A549 (cell line): ENCODE results near the gene PKP2.

Experiments used
- TF ChIP-seq, protein P1 (sequence below): fragments of >200 bp; sonication (Bioruptor Twin); formaldehyde crosslinking; IDR thresholded peaks from 3 replicates; pipeline ENCODE4 v1.5.1; 2016
- TF ChIP-seq, protein P2 (sequence below): fragments of 200-600 bp; sonication (generic); IDR thresholded peaks from 2 replicates; pipeline ENCODE4 v1.6.1; 2016; ENCODE audit warnings: antibody characterized with exemption, mild to moderate bottlenecking, moderate library complexity

DNA sequence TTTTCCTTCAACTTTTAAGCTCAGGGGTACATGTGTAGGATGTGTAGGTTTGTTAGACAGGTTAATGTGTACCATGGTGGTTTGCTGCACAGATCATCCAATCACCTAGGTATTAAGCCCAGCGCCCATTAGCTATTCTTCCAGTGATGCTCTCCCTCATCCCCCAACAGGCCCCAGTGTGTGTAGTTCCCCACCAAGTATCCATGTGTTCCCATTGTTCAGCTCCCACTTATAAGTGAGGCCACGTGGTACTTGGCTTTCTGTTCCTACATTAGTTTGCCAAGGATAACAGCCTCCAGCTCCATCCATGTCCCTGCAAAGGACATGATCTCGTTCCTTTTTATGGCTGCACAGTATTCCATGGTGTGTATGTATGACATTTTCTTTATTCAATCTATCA, 92.3 kb downstream of the PKP2 start:
- TF ChIP-seq, protein P1, sequence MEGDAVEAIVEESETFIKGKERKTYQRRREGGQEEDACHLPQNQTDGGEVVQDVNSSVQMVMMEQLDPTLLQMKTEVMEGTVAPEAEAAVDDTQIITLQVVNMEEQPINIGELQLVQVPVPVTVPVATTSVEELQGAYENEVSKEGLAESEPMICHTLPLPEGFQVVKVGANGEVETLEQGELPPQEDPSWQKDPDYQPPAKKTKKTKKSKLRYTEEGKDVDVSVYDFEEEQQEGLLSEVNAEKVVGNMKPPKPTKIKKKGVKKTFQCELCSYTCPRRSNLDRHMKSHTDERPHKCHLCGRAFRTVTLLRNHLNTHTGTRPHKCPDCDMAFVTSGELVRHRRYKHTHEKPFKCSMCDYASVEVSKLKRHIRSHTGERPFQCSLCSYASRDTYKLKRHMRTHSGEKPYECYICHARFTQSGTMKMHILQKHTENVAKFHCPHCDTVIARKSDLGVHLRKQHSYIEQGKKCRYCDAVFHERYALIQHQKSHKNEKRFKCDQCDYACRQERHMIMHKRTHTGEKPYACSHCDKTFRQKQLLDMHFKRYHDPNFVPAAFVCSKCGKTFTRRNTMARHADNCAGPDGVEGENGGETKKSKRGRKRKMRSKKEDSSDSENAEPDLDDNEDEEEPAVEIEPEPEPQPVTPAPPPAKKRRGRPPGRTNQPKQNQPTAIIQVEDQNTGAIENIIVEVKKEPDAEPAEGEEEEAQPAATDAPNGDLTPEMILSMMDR, result no peak
- TF ChIP-seq, protein P2, sequence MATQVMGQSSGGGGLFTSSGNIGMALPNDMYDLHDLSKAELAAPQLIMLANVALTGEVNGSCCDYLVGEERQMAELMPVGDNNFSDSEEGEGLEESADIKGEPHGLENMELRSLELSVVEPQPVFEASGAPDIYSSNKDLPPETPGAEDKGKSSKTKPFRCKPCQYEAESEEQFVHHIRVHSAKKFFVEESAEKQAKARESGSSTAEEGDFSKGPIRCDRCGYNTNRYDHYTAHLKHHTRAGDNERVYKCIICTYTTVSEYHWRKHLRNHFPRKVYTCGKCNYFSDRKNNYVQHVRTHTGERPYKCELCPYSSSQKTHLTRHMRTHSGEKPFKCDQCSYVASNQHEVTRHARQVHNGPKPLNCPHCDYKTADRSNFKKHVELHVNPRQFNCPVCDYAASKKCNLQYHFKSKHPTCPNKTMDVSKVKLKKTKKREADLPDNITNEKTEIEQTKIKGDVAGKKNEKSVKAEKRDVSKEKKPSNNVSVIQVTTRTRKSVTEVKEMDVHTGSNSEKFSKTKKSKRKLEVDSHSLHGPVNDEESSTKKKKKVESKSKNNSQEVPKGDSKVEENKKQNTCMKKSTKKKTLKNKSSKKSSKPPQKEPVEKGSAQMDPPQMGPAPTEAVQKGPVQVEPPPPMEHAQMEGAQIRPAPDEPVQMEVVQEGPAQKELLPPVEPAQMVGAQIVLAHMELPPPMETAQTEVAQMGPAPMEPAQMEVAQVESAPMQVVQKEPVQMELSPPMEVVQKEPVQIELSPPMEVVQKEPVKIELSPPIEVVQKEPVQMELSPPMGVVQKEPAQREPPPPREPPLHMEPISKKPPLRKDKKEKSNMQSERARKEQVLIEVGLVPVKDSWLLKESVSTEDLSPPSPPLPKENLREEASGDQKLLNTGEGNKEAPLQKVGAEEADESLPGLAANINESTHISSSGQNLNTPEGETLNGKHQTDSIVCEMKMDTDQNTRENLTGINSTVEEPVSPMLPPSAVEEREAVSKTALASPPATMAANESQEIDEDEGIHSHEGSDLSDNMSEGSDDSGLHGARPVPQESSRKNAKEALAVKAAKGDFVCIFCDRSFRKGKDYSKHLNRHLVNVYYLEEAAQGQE, result no peak
